ENCODE results near the gene KAT7.
A peak's percentile ranks its signal among the peaks of the same experiment; 100 is the strongest.

KAT7 gene

GRCh38 chr17:49839455-49839854 lies 51.0 kb downstream of the KAT7 start:
- DNase-seq (ENCODE audit: extremely low read depth in 1 of 2, low read depth in 1 of 2), result no peak

DNA sequence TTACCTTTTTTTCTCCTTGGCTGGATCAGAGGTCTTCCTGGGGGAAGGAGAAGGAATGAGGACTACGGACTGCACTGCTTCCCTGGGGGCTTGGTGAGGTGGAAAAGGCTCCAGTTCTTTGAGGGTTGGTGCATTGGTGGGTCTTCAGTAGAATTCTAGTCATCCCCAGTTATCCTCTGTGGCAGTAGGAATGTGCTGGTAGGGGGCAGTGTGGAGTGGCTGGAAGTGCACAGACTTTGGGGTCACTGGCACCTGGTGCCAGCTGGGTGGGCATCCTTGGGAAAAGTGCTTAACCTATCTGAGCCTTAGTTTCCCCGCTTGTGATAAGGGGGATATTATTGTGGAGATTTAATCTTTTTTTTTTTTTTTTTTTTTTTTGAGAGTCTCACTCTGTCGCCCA lies 53.1 kb downstream of the KAT7 start:
- DNase-seq (ENCODE audit: extremely low read depth in 1 of 2, low read depth in 1 of 2), result no peak

GRCh38 chr17:49842371-49842770 lies 53.9 kb downstream of the KAT7 start:
- DNase-seq (ENCODE audit: extremely low read depth in 1 of 2, low read depth in 1 of 2), result no peak

GRCh38 chr17:49842846-49843245 lies 54.4 kb downstream of the KAT7 start:
- no peak for DNase-seq (ENCODE audit: extremely low read depth in 1 of 2, low read depth in 1 of 2)

DNA sequence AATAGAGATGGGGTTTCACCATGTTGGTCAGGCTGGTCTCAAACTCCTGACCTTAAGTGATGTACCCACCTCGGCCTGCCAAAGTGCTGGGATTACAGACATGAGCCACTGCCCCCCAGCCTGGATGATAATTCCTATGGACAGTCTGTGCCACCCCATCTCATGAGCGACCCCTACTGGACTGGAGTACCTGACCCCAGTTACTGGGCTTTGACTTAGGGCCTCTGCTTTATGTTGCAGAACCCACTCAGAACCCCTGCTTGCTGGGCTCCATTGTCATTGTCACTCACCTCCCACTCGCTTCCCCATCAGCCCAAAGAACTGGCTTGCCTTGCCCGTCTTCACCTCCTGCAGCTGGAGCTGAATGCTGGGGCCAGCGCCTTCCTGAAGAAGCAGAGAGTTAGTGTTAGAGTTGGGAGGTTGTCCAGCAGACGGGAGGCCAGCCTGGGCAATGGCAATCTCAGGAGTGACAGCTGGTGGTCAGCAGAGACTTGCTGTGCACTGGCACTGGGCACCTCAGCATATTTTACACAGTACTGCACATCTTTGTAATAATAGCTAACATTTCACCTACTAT lies 55.4 kb downstream of the KAT7 start:
- DNase-seq (ENCODE audit: extremely low read depth in 1 of 2, low read depth in 1 of 2), result no peak

DNA sequence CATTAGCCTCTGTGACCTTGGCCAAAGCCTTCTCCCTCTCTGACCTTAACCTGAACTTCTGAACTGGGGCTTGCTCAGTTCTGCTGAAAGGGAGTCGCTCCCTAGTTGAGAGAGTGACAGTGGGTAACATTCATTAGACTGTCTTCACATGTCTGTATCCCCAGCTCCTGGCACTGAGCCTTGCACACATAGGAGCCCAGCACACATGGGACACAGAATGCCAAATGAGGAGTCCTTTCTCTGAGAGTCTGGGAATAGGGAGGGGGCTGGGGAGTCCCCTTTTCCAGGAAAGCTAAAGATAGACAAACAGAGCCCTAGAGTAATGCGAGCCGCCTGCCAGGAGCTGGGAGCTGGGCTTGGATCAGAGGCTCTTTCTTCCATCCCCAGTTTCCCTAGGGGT lies 56.8 kb downstream of the KAT7 start:
- DNase-seq (ENCODE audit: extremely low read depth in 1 of 2, low read depth in 1 of 2), result no peak

DNA sequence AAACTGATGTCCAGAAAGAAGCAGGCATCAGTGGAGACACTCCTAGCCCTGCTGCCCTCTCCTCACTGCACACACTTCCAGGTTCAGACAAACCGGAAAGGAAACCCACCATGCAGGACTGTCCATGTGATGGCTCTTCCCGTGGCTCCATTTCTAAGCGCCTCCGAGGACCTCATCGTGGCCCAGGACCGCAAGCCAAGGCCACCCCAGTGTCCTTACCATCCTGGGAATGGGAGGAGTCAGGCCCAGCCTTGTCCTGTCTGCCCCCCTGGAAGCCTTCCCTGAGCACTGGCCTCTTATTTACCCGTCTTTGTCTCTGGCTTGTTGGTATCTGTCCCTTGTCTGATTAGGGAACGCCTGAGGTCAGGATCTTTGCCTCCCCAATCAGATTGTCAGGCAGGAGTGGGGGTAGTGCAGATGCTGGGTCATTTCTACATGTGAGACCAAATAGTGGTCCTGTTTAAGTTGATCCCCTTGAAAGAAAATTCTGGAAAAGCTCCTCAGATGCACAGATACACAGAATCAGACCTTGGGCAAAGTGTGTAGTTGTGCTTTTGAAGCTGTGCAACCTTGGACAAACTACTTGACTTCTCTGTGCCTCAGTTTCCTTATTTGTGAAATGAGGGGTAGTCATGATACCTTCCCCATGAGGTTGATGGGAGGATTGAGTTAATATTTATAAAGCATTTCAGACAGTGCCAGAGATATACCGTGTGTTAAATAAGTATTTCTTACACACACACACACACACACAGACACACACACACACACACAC lies 58.6 kb downstream of the KAT7 start:
- DNase-seq (ENCODE audit: extremely low read depth in 1 of 2, low read depth in 1 of 2), result no peak

- no peak for DNase-seq (ENCODE audit: extremely low read depth in 1 of 2, low read depth in 1 of 2)
Measured at GRCh38 chr17:49848019-49848473, 59.6 kb downstream of the KAT7 start, which contains the start of gene TAC4. TAC4 (minus strand) TSS chr17:49848069; CDS start chr17:49848017, 52 bp downstream.

- DNase-seq (ENCODE audit: extremely low read depth in 1 of 2, low read depth in 1 of 2), result no peak
Measured at GRCh38 chr17:49848739-49849138, 60.3 kb downstream of the KAT7 start.

DNA sequence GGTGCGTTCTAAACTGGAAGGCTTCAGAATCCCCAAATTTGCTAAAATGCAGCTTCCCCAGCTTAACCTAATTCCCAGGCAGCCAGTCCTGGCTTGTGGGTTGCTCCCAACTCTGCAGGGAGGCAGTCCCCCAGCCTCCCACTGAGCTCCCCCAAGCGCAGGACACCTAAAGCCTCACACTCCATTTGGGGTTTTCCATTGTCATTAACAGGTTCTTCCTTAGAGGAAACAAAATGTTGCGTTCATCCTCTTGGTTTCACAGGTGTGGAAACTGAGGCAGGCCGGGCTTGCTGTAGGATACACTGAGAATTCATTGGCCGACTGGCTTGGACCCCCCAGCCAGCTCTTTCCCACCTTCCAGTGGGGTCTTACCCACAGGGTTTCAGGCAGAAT lies 61.7 kb downstream of the KAT7 start:
- DNase-seq (ENCODE audit: extremely low read depth in 1 of 2, low read depth in 1 of 2), result no peak

DNA sequence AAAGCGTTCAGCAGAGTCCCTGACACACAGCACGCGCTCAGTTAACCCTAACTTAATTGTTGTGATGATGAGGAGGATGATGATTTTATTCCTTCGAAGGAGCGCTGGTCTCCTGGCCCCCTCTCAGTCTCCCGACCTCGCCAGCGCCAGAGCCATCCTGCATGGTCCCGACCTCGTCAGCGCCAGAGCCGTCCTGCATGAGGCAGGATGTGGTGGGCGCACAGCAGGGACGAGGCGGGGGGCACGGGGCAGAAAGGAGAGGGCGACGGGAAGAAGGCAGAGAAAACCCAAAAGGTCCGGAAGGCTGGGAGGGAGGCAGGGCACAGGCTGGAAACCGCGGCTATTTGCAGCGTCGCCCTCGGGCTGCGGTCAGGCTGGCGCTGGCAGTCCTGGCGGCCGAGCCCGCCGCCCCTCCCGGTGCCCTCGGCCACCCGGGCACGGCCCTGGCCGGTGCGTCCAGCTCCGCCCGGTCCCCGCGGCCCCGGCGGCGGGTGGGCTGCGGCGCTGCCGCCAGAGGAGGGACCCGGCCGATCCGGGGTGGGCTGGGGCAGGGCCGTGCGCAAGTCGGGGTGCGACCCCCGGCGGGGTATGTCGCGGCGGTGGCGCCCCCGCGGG lies 62.4 kb downstream of the KAT7 start:
- no peak for DNase-seq (ENCODE audit: extremely low read depth in 1 of 2, low read depth in 1 of 2)

- DNase-seq (ENCODE audit: extremely low read depth in 1 of 2, low read depth in 1 of 2), result peak; percentile 21 to 52
Measured at GRCh38 chr17:49851387-49852291, 63.2 kb downstream of the KAT7 start.

GRCh38 chr17:49853470-49854015 lies 65.1 kb downstream of the KAT7 start:
- no peak for DNase-seq (ENCODE audit: extremely low read depth in 1 of 2, low read depth in 1 of 2)

DNA sequence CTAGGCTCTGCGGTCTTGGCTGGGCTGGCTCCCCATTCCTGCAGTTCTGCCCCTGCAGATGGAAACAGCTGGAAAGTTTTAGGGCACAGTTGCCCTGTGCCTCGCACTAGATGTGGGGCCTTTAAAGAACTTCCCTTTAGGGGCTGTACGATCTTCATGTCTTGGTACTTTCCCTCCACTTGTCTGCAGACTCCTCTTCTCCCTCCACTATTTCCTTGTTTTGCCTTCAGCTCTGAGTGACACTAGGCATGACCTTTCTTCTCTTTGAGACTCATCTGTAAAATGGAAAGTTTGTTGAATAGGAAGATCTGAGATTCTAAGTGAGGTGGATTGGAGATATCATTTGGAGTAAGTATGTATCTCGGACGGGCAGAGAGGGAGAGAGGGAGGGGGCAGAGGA lies 65.6 kb downstream of the KAT7 start:
- no peak for DNase-seq (ENCODE audit: extremely low read depth in 1 of 2, low read depth in 1 of 2)

DNA sequence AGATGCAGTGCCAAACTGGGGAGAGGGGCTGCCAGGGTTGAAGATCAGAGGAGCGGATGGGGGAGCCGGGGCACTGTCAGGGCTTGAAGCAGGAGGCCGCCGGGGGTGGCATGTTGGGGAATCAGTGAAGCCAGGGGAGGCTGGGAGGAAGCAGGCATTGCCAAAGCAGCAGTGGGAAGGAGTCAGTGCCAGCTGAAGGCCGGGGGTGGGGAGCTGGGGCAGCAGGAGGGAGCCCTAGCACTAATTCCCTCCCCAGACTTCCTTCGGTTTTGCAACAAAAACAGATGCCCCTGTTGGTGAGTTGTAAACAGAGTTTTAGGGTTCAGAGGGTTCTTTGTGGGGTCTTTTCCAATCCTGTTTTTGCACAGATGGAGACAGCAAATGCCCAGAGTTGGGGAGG lies 70.3 kb downstream of the KAT7 start:
- DNase-seq (ENCODE audit: extremely low read depth in 1 of 2, low read depth in 1 of 2), result no peak

- no peak for DNase-seq (ENCODE audit: extremely low read depth in 1 of 2, low read depth in 1 of 2)
Measured at GRCh38 chr17:49859991-49860953, 71.8 kb downstream of the KAT7 start.

DNA sequence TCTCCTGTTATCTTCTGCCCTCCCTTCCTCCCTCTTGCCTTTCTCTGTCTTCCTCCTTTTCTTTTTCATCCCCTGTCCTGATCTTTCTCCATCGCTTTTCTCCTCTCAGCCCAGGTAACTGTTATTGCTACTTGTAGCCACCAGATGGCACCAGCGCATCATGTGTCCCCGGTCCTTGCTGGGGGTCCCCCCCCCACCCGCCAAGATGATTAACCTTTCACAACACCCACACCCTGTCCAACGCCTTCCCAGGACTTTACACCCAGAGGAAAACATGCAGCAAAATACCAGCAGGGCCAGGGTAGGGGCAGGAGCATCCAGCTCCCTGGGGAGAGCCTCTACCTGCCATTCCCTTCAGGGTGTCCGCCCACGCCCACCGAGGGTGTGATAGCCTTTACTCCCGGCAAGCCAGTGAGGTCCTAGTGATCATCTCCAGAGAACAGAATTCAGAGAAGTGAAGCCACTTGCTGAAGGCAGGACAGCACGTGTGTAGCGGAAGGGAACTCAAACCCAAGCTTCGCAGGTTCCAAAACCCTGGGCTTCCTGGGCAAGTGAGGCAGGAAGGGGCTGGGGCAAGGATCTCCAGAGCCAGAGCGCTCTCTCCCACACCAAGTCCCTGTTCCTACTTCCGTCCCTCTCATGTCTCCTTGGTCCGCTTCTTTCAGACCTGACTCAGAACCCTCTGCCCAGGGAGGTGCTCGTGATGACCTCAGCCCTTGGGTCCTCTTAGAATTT lies 72.8 kb downstream of the KAT7 start:
- peak; percentile 9 to 25 for DNase-seq (ENCODE audit: extremely low read depth in 1 of 2, low read depth in 1 of 2)

- DNase-seq (ENCODE audit: extremely low read depth in 1 of 2, low read depth in 1 of 2), result no peak
Measured at GRCh38 chr17:49862781-49863331, 74.4 kb downstream of the KAT7 start.

DNA sequence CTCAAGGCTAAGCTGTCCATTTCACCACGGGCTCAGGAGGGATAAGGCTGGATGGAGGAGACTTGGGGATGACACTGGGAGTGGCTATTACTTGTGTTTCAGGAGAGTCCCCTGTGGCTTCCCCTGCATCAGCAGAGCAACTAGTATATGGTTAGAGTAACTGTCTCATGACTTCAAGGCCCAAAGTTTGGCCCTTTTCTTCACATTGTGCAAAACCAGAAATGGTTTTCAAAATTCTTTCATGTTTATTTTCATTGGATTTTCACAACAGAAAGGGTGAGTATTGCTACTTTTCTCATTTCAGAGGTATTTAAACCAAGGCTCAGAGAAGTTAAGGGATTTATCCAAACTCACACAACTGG lies 77.5 kb downstream of the KAT7 start:
- no peak for DNase-seq (ENCODE audit: extremely low read depth in 1 of 2, low read depth in 1 of 2)
